IMR-90 (cell line): Measurements from ENCODE around the gene LSMEM2. TPM values are rescaled to one million over a fixed set of nuclear protein-coding genes. Genes with fewer than 3 reads are reported as not detected.

Source experiments
- ATAC-seq: fragments of 200-7000 bp; cut with Tn5 transposase; 2 replicates; pipeline ENCODE4 v1.9.1; 2020; ENCODE audit warnings: low read depth, mild to moderate bottlenecking, moderate library complexity
- BruUV-seq: library from RNA; stranded (reverse); fragments of 400-500 nt; replicated peaks from 2 replicates; lab custom pipeline; 2021; lab: Mats Ljungman, UMichigan
- CTCF ChIA-PET: fragments of 300-600 bp; formaldehyde crosslinking; extraction: SDS; loops from one replicate; lab custom pipeline; 2021; ENCODE audit warnings: antibody characterized with exemption; lab: Yijun Ruan, JAX
- POLR2A ChIA-PET: fragments of 300-600 bp; sonication (Branson Sonifier 250); formaldehyde crosslinking; loops from one replicate; lab custom pipeline; 2022; ENCODE audit warnings: antibody characterized with exemption; ENCODE audit not compliant: unreplicated experiment; lab: Charles Lee
- DNase-seq: peaks from one replicate; pipeline ENCODE4 v3.0.0; 2013
- H2AFZ ChIP-seq: replicated peaks from 2 replicates; pipeline ENCODE3; 2013; ENCODE audit warnings: low read length, mild to moderate bottlenecking; ENCODE audit not compliant: poor library complexity
- H2AK5ac ChIP-seq: 2 replicates; pipeline ENCODE4 v1.6.1; 2013; ENCODE audit warnings: low read depth, low read length, inconsistent platforms
- H2AK9ac ChIP-seq: replicated peaks from 2 replicates; pipeline ENCODE3; 2013; ENCODE audit warnings: mild to moderate bottlenecking, low read depth, low read length, moderate library complexity; ENCODE audit not compliant: poor library complexity
- H2BK120ac ChIP-seq: 2 replicates; pipeline ENCODE4 v1.6.1; 2013; ENCODE audit warnings: low read depth, low read length, inconsistent platforms
- H2BK15ac ChIP-seq: 3 replicates; pipeline ENCODE4 v1.6.1; 2013; ENCODE audit warnings: low read depth, low read length, inconsistent platforms
- H2BK20ac ChIP-seq: 2 replicates; pipeline ENCODE4 v1.6.1; 2013; ENCODE audit warnings: low read depth, mild to moderate bottlenecking, inconsistent platforms, low read length, moderate library complexity
- H2BK5ac ChIP-seq: 2 replicates; pipeline ENCODE4 v1.6.1; 2013; ENCODE audit warnings: mild to moderate bottlenecking, low read depth, low read length, inconsistent platforms; ENCODE audit not compliant: poor library complexity, severe bottlenecking
- H3K14ac ChIP-seq: replicated peaks from 2 replicates; pipeline ENCODE4 v1.6.1; 2013; ENCODE audit warnings: low read depth, low read length, inconsistent platforms
- H3K18ac ChIP-seq: 2 replicates; pipeline ENCODE4 v1.6.1; 2013; ENCODE audit warnings: low read depth, low read length, control low read depth
- H3K23ac ChIP-seq: 2 replicates; pipeline ENCODE4 v1.6.1; 2013; ENCODE audit warnings: low read depth, low read length, inconsistent platforms
- H3K27ac ChIP-seq: 2 replicates; pipeline ENCODE4 v1.5.1; 2013; ENCODE audit warnings: mild to moderate bottlenecking, control low read depth, low read length; ENCODE audit not compliant: insufficient read depth
- H3K27me3 ChIP-seq: 2 replicates; pipeline ENCODE4 v1.6.1; 2013; ENCODE audit warnings: low read length; ENCODE audit not compliant: control insufficient read depth, insufficient read depth
- H3K36me3 ChIP-seq: 2 replicates; pipeline ENCODE4 v1.6.1; 2013; ENCODE audit warnings: low read length, mixed read lengths; ENCODE audit not compliant: control insufficient read depth, insufficient read depth
- H3K4ac ChIP-seq: 2 replicates; pipeline ENCODE4 v1.6.1; 2013; ENCODE audit warnings: low read depth, low read length, inconsistent platforms
- H3K4me1 ChIP-seq: 2 replicates; pipeline ENCODE4 v1.6.1; 2013; ENCODE audit warnings: low read length, mixed read lengths; ENCODE audit not compliant: control insufficient read depth, insufficient read depth
- H3K4me2 ChIP-seq: 2 replicates; pipeline ENCODE4 v1.6.1; 2013; ENCODE audit warnings: low read depth, mild to moderate bottlenecking, control low read depth, low read length, moderate library complexity
- H3K4me3 ChIP-seq: 2 replicates; pipeline ENCODE4 v1.5.1; 2013; ENCODE audit warnings: low read depth, mild to moderate bottlenecking, control low read depth, low read length, moderate library complexity; ENCODE audit not compliant: insufficient read depth
- H3K56ac ChIP-seq: 2 replicates; pipeline ENCODE4 v1.6.1; 2013; ENCODE audit warnings: low read length, inconsistent platforms; ENCODE audit not compliant: insufficient read depth; ENCODE audit errors: extremely low read depth
- H3K79me1 ChIP-seq, 2 experiments: 2 replicates each; pipeline ENCODE4 v1.6.1; 2013; ENCODE audit warnings: low read length in 2 of 2, inconsistent platforms in 1 of 2, low read depth in 1 of 2
- H3K9ac ChIP-seq: 2 replicates; pipeline ENCODE4 v1.6.1; 2013; ENCODE audit warnings: low read depth, low read length, control low read depth
- H3K9me1 ChIP-seq: 2 replicates; pipeline ENCODE4 v1.6.1; 2013; ENCODE audit warnings: low read length, inconsistent platforms; ENCODE audit not compliant: insufficient read depth
- H3K9me3 ChIP-seq: 2 replicates; pipeline ENCODE4 v1.6.1; 2013; ENCODE audit warnings: low read length; ENCODE audit not compliant: control insufficient read depth, insufficient read depth
- H4K20me1 ChIP-seq: 2 replicates; pipeline ENCODE4 v1.6.1; 2013; ENCODE audit warnings: low read length, inconsistent platforms; ENCODE audit not compliant: insufficient read depth
- H4K5ac ChIP-seq: 2 replicates; pipeline ENCODE4 v1.6.1; 2013; ENCODE audit warnings: mild to moderate bottlenecking, low read depth, low read length, control low read depth
- H4K8ac ChIP-seq, 2 experiments: 2 replicates each; pipeline ENCODE4 v1.6.1; 2013; ENCODE audit warnings: low read depth in 2 of 2, low read length in 2 of 2, control low read depth in 1 of 2, inconsistent platforms in 1 of 2
- H4K91ac ChIP-seq: 2 replicates; pipeline ENCODE4 v1.6.1; 2013; ENCODE audit warnings: low read depth, low read length, inconsistent platforms; ENCODE audit not compliant: insufficient read depth
- CEBPB ChIP-seq: IDR thresholded peaks from 2 replicates; pipeline ENCODE4 v1.6.1; 2012; ENCODE audit warnings: low read depth, low read length, improper control_type of control experiment
- FOS ChIP-seq: fragments of 150-350 bp; IDR thresholded peaks from 2 replicates; pipeline ENCODE4 v1.6.1; 2016; ENCODE audit warnings: low read depth, low read length
- MAFK ChIP-seq: IDR thresholded peaks from 2 replicates; pipeline ENCODE4 v1.6.1; 2012; ENCODE audit warnings: low read depth, low read length, improper control_type of control experiment
- MAZ ChIP-seq: IDR thresholded peaks from 2 replicates; pipeline ENCODE4 v1.6.1; 2012; ENCODE audit warnings: low read depth, mild to moderate bottlenecking, low read length, improper control_type of control experiment, moderate library complexity, borderline replicate concordance
- MXI1 ChIP-seq: IDR thresholded peaks from 2 replicates; pipeline ENCODE4 v1.6.1; 2012; ENCODE audit warnings: low read depth, mild to moderate bottlenecking, low read length, moderate library complexity, borderline replicate concordance
- NFE2L2 ChIP-seq: fragments of 150-350 bp; IDR thresholded peaks from 2 replicates; pipeline ENCODE4 v1.6.1; 2016; ENCODE audit warnings: low read depth, mild to moderate bottlenecking, low read length
- RAD21 ChIP-seq: IDR thresholded peaks from 2 replicates; pipeline ENCODE4 v1.6.1; 2012; ENCODE audit warnings: low read length, improper control_type of control experiment
- RFX5 ChIP-seq: IDR thresholded peaks from 2 replicates; pipeline ENCODE4 v1.8.0; 2012; ENCODE audit warnings: low read depth, mild to moderate bottlenecking, low read length, moderate library complexity
- WGBS, 2 experiments: methylation state at CpG; one replicate each; pipeline versions ENCODE4 v1.1.5 to v1.1.7; 2013; ENCODE audit warnings: missing lambda C conversion rate in 2 of 2; ENCODE audit not compliant: insufficient read length in 1 of 2; ENCODE audit errors: extremely low coverage in 2 of 2; 5-methylcytosine and 5-hydroxymethylcytosine counted together
- dilution Hi-C: fragments of 300-500 bp; cut with HindIII; formaldehyde crosslinking; loops from one replicate; pipeline ENCODE4 v1.14.3; 2018; ENCODE audit warnings: low sequenced_read_pairs; ENCODE audit not compliant: unreplicated experiment
- in situ Hi-C: fragments of 300-500 bp; cut with MboI; formaldehyde crosslinking; loops from 3 replicates; pipeline ENCODE4 v1.14.3; 2019; ENCODE audit warnings: low sequenced_read_pairs, inconsistent platforms, mixed read lengths
- intact Hi-C: fragments of 100-400 bp; cut with micrococcal nuclease; formaldehyde crosslinking; loops from 2 replicates; pipeline ENCODE4 v1.10.0; 2022
- polyA plus RNA-seq, 3 experiments: library from polyadenylated mRNA; depleted of rRNA; stranded (reverse); fragments of >200 nt; gene quantifications; 2 replicates each; pipeline ENCODE4 v1.2.3, GENCODE V29; 2012; ENCODE audit warnings: low replicate concordance in 1 of 3
- total RNA-seq: library from RNA; depleted of rRNA; stranded (reverse); fragments of >200 nt; gene quantifications from 2 replicates; pipeline ENCODE4 v1.2.3, GENCODE V29; 2012
- TF ChIP-seq, protein P1 (sequence below): fragments of 150-350 bp; IDR thresholded peaks from 2 replicates; pipeline ENCODE4 v1.6.1; 2017; ENCODE audit warnings: mild to moderate bottlenecking, antibody characterized with exemption, low read length, low read depth
- TF ChIP-seq, protein P2 (sequence below): fragments of 150-350 bp; IDR thresholded peaks from 2 replicates; pipeline ENCODE4 v1.6.1; 2016; ENCODE audit warnings: low read depth, mild to moderate bottlenecking, low read length, moderate library complexity, borderline replicate concordance

Gene LSMEM2
- total and polyA plus RNA-seq, 2 of the 4 experiments (the other 2 are of a cell fraction), result under 0.01 TPM; not detected in 1

DNA sequence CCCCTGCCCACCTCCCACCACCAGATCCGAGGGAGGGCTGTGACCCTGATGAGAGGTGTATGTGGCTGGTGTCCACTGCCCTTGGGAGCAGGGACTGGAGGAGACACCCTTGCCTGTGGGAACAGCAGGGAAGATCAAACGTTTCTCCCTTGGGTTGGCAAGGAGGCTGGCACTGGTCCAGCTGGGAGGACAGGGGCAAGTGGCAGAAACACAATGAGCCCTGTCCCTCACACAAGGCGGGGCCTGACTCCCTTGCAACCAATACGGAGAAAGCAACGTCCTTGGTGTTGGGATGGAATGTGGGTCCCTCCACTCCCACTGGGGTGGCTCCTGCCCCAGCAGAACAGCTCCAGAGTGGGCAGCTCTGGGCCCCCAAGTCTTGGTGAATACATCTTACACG lies 38.4 kb downstream of the LSMEM2 start:
- no peak overlapping the region for H2BK20ac ChIP-seq
- no CpG with 5 or more reads among the region's 6 CpGs for WGBS, 2 experiments
- H4K5ac ChIP-seq, result no peak overlapping the region
- no peak overlapping the region for H3K18ac ChIP-seq
- H3K9me1 ChIP-seq, result peaks cover 23% of the 10 kb centered on the region
- H3K4me3 ChIP-seq, result no peak overlapping the region
- no peak overlapping the region for H2BK120ac ChIP-seq
- TF ChIP-seq NFE2L2, result no peak
- no peak for TF ChIP-seq RAD21
- TF ChIP-seq, protein P1, sequence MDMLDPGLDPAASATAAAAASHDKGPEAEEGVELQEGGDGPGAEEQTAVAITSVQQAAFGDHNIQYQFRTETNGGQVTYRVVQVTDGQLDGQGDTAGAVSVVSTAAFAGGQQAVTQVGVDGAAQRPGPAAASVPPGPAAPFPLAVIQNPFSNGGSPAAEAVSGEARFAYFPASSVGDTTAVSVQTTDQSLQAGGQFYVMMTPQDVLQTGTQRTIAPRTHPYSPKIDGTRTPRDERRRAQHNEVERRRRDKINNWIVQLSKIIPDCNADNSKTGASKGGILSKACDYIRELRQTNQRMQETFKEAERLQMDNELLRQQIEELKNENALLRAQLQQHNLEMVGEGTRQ, result no peak
- no peak for TF ChIP-seq MXI1
- TF ChIP-seq, protein P2, sequence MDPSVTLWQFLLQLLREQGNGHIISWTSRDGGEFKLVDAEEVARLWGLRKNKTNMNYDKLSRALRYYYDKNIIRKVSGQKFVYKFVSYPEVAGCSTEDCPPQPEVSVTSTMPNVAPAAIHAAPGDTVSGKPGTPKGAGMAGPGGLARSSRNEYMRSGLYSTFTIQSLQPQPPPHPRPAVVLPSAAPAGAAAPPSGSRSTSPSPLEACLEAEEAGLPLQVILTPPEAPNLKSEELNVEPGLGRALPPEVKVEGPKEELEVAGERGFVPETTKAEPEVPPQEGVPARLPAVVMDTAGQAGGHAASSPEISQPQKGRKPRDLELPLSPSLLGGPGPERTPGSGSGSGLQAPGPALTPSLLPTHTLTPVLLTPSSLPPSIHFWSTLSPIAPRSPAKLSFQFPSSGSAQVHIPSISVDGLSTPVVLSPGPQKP, result no peak
- TF ChIP-seq MAZ, result no peak
- TF ChIP-seq RFX5, result no peak
- TF ChIP-seq FOS, result no peak
- no peak for TF ChIP-seq CEBPB
- TF ChIP-seq MAFK, result no peak
- no peak overlapping the region for H4K91ac ChIP-seq
- H2AK9ac ChIP-seq, result peak overlapping the region; percentile 68
- H3K36me3 ChIP-seq, result peaks cover 38% of the 10 kb centered on the region
- H3K27ac ChIP-seq, result no peak overlapping the region
- no peak overlapping the region for H2BK15ac ChIP-seq
- peaks cover 22% of the 10 kb centered on the region for H3K4me1 ChIP-seq
- H3K9ac ChIP-seq, result no peak overlapping the region
- H3K14ac ChIP-seq, result no peak overlapping the region
- ChIA-PET POLR2A (no interaction called here), CTCF (no interaction called here)
- 0 out of 2 replicates have a peak, but pooled peaks cover 18% of the 10 kb centered on the region for H4K20me1 ChIP-seq
- in situ Hi-C loops, result no loop called here
- H3K4ac ChIP-seq, result no peak overlapping the region; the same call in 1 of the 2 replicates
- no peaks in the 10 kb centered on the region for H3K9me3 ChIP-seq
- DNase-seq (no peak), ATAC-seq (no peak)
- peaks cover 29 to 56% of the 10 kb centered on the region in 2 experiments for H3K79me1 ChIP-seq
- peak overlapping the region; percentile 5; the same call in 1 of the 2 replicates for H2AK5ac ChIP-seq
- no peak overlapping the region for H3K23ac ChIP-seq
- no peak overlapping the region for H4K8ac ChIP-seq
- intact Hi-C loops, result no loop called here
- H3K56ac ChIP-seq, result no peak overlapping the region
- no peaks in the 10 kb centered on the region for H3K27me3 ChIP-seq
- no peak overlapping the region for H2BK5ac ChIP-seq
- no TSS peak for BruUV-seq
- dilution Hi-C loops, result no loop called here
- no peak overlapping the region for H2AFZ ChIP-seq
- H3K4me2 ChIP-seq, result no peak overlapping the region
